ENCODE measurements around the gene RHBDL2. TPM values are rescaled to one million over a fixed set of nuclear protein-coding genes. Genes with fewer than 3 reads are reported as not detected.

RHBDL2 gene
- total and polyA plus RNA-seq, 2 of the 13 experiments (the other 11 are each of a cell fraction or from before 2014, with no cell fraction given), result 3.3 to 5.4 TPM

DNA sequence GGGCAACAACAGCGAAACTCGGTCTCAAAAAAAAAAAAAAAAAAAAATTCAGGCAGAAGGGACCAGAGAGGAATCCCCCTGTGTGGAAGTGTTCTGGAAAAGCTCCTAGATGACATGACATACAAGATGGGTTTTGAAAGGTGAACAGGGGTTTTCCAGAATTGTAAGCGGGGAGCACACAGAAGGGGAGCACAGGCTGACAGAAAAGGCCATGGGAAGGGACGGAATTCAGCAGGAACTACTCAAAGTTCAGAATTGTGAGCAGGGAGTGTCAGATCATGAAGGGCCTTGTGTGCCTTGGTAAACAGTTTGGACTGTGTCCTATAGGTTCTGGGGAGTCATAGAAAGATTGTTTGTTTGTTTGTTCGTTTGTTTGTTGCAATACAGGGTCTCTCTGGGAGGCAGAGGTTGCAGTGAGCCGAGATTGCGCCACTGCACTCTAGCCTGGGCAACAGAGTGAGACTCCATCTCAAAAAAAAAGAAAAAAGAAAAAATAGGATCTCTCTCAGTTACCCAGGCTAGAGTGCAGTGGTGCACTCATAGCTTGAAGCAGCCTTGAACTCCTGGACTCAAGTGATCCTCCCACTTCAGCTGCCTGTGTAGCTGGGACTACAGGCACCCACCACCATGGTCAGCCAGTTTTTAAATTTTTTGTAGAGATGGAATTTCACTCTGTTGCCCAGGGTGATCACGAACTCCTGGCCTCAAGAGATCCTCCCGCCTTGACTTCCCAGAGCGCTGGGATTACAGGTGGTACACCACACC is 1.2 kb upstream of the RHBDL2 start (continued):
- TF ChIP-seq ZNF563 (CRISPR knock-in tag; IDR thresholded peaks at IDR 0.05) (no peak), ZNF782 (CRISPR knock-in tag; IDR thresholded peaks at IDR 0.05; ENCODE audit: borderline replicate concordance) (no peak), RFXANK (CRISPR knock-in tag; IDR thresholded peaks at IDR 0.05) (no peak), ZNF546 (CRISPR knock-in tag; conservative IDR thresholded peaks at IDR 0.05) (no peak), FOSL1 (CRISPR knock-in tag; IDR thresholded peaks at IDR 0.05; ENCODE audit: borderline replicate concordance) (no peak), ZFYVE20 (CRISPR knock-in tag; IDR thresholded peaks at IDR 0.05; ENCODE audit: borderline replicate concordance, low read depth) (no peak), NR1H2 (CRISPR knock-in tag; IDR thresholded peaks at IDR 0.05; ENCODE audit: borderline replicate concordance, low read depth) (no peak), NRL (CRISPR knock-in tag; IDR thresholded peaks at IDR 0.05; ENCODE audit: borderline replicate concordance) (no peak), TSC22D2 (CRISPR knock-in tag; IDR thresholded peaks at IDR 0.05; ENCODE audit: borderline replicate concordance) (no peak), ZNF737 (CRISPR knock-in tag; IDR thresholded peaks at IDR 0.05; ENCODE audit: borderline replicate concordance) (no peak), AGO1 (IDR thresholded peaks at IDR 0.05; ENCODE audit: low read depth, low read length, poor library complexity, severe bottlenecking) (no peak), PCBP1 (IDR thresholded peaks at IDR 0.05; ENCODE audit: borderline replicate concordance, low read depth, low read length) (no peak), RCOR2 (CRISPR knock-in tag; IDR thresholded peaks at IDR 0.05) (peak; percentile 64; the same call in 1 of the 2 replicates), ZNF768 (CRISPR knock-in tag; IDR thresholded peaks at IDR 0.05) (no peak), CEBPG (CRISPR knock-in tag; IDR thresholded peaks at IDR 0.05) (peak; percentile 57), CBFB (CRISPR knock-in tag; IDR thresholded peaks at IDR 0.05) (no peak), NAIF1 (CRISPR knock-in tag; IDR thresholded peaks at IDR 0.05; ENCODE audit: borderline replicate concordance) (no peak), ZNF367 (CRISPR knock-in tag; IDR thresholded peaks at IDR 0.05; ENCODE audit: borderline replicate concordance) (no peak), RFX1 (IDR thresholded peaks at IDR 0.05) (no peak), ZNF891 (CRISPR knock-in tag; IDR thresholded peaks at IDR 0.05) (no peak), ZFP41 (CRISPR knock-in tag; IDR thresholded peaks at IDR 0.05; ENCODE audit: borderline replicate concordance) (no peak), ZNF567 (CRISPR knock-in tag; IDR thresholded peaks at IDR 0.05; ENCODE audit: borderline replicate concordance) (no peak), ZNF616 (CRISPR knock-in tag; IDR thresholded peaks at IDR 0.05; ENCODE audit: low read depth) (no peak)
- TF ChIP-seq, protein P1, sequence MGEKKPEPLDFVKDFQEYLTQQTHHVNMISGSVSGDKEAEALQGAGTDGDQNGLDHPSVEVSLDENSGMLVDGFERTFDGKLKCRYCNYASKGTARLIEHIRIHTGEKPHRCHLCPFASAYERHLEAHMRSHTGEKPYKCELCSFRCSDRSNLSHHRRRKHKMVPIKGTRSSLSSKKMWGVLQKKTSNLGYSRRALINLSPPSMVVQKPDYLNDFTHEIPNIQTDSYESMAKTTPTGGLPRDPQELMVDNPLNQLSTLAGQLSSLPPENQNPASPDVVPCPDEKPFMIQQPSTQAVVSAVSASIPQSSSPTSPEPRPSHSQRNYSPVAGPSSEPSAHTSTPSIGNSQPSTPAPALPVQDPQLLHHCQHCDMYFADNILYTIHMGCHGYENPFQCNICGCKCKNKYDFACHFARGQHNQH (CRISPR knock-in tag; IDR thresholded peaks at IDR 0.05), result no peak
- TF ChIP-seq, protein P2, sequence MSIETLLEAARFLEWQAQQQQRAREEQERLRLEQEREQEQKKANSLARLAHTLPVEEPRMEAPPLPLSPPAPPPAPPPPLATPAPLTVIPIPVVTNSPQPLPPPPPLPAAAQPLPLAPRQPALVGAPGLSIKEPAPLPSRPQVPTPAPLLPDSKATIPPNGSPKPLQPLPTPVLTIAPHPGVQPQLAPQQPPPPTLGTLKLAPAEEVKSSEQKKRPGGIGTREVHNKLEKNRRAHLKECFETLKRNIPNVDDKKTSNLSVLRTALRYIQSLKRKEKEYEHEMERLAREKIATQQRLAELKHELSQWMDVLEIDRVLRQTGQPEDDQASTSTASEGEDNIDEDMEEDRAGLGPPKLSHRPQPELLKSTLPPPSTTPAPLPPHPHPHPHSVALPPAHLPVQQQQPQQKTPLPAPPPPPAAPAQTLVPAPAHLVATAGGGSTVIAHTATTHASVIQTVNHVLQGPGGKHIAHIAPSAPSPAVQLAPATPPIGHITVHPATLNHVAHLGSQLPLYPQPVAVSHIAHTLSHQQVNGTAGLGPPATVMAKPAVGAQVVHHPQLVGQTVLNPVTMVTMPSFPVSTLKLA (IDR thresholded peaks at IDR 0.05), result no peak
- TF ChIP-seq, protein P3, sequence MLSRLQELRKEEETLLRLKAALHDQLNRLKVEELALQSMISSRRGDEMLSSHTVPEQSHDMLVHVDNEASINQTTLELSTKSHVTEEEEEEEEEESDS (CRISPR knock-in tag; IDR thresholded peaks at IDR 0.05; ENCODE audit: borderline replicate concordance), result no peak
- TF ChIP-seq, protein P4, sequence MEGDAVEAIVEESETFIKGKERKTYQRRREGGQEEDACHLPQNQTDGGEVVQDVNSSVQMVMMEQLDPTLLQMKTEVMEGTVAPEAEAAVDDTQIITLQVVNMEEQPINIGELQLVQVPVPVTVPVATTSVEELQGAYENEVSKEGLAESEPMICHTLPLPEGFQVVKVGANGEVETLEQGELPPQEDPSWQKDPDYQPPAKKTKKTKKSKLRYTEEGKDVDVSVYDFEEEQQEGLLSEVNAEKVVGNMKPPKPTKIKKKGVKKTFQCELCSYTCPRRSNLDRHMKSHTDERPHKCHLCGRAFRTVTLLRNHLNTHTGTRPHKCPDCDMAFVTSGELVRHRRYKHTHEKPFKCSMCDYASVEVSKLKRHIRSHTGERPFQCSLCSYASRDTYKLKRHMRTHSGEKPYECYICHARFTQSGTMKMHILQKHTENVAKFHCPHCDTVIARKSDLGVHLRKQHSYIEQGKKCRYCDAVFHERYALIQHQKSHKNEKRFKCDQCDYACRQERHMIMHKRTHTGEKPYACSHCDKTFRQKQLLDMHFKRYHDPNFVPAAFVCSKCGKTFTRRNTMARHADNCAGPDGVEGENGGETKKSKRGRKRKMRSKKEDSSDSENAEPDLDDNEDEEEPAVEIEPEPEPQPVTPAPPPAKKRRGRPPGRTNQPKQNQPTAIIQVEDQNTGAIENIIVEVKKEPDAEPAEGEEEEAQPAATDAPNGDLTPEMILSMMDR (CRISPR knock-in tag; IDR thresholded peaks at IDR 0.05), result no peak
